Frontal cortex (tissue), 4 donors: ENCODE data around the gene CDH2. TPM values are rescaled to one million over a fixed set of nuclear protein-coding genes. Genes with fewer than 3 reads are reported as not detected.

Experiments
- DNase-seq, 2 donors: peaks; one replicate each; pipeline ENCODE4 v3.0.0; 2012; ENCODE audit warnings: low spot score in 2 of 2
- FAIRE-seq: peaks from 2 replicates; lab custom pipeline; 2012; peaks lifted over from hg19 to GRCh38; lab: Jason Lieb, UNC
- total RNA-seq: library from RNA; depleted of rRNA; stranded (reverse); fragments of >200 nt; gene quantifications from one replicate; pipeline ENCODE4 v1.2.3, GENCODE V29; 2014
- donor health status: control.
- donor health status: control.
- donor health status: control.

The CDH2 gene
- total RNA-seq, 1 donor from 2014 or later, result 215 TPM

DNA sequence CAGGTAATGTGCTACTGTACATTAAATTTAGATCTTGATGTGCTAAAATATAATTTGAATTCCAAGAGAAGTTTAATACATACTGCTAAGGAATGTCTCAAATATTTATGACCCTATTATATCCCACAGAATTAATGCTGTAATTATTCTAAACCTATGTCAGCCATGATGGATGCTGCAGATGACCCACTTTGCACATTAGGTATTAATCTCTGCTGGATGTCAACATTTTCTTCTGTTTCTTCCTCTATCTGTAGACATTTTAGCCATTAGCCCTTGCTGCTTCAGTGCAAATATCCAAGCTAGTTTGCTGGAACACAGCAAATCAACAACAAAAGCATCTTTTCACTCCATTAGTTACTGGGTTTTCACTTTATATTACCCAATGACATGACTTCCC, 164.6 kb downstream of the CDH2 start:
- DNase-seq (no peak), FAIRE-seq (no peak)

DNA sequence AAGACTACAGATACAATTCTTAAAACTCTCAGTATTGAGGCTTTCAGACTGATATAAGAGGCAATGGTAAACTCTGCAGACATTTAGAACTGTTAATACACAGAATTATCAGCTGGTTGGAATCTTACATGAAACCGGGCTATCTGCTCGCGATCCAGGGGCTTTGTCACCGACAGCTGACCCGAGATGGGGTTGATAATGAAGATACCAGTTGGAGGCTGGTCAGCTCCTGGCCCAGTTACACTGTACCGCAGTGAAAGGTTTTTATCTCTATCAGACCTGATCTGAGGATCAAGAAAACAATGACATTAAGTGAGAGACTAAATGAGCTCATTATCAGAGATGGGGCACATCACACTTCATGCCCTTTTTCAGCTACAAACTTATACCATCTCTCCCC, 167.3 kb downstream of the CDH2 start:
- FAIRE-seq, result no peak
- DNase-seq, result no peak

- FAIRE-seq, result no peak
- DNase-seq, result no peak
These were observed 169.1 kb downstream of the CDH2 start for GRCh38 chr18:28007841-28008240.

DNA sequence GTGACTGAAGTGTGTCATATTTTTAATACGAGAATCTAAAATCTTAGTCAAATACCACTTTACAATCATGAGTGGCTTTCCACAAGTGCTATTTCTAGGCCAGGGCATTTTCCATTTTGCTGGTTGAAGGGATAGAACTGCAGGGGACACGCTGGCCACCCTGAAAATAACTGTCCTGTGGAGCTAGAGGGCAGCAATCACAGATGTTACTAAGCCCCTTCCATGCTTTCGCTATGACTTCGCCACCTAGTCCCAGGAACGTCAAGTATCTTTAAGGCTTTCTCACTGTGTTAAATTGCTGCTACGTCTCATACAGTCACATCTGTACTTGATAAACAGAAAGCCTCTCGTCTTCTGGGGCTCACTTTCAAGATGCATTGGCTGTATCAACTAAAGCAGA, 171.8 kb downstream of the CDH2 start:
- DNase-seq, result no peak
- FAIRE-seq, result no peak

DNA sequence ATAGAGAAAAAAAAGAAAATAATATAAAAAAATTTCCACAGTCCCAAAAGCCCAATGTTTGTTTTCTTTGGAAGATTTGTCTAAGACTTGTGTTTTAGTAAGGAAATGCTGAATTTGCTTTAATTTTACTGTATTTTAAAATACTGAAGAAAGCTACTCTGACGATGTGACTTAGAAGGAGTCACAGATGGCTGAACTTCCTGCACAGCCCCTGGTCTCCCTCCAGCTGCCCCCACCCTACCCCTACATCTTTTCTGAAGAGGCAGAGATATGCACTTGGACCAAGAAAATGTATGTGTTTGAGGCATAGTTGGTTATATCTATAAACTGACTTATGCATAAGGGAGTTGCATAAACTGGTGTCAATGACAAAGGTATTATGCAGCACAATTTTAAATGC, 172.3 kb downstream of the CDH2 start:
- DNase-seq (no peak), FAIRE-seq (no peak)

- no peak for FAIRE-seq
These were observed 173.5 kb downstream of the CDH2 start for GRCh38 chr18:28003451-28003850.

GRCh38 chr18:28002841-28003240, 174.1 kb downstream of the CDH2 start:
- FAIRE-seq, result no peak
- no peak for DNase-seq

More at GRCh38 chr18:28003451-28003850, 173.5 kb downstream of the CDH2 start:
- no peak for DNase-seq

DNA sequence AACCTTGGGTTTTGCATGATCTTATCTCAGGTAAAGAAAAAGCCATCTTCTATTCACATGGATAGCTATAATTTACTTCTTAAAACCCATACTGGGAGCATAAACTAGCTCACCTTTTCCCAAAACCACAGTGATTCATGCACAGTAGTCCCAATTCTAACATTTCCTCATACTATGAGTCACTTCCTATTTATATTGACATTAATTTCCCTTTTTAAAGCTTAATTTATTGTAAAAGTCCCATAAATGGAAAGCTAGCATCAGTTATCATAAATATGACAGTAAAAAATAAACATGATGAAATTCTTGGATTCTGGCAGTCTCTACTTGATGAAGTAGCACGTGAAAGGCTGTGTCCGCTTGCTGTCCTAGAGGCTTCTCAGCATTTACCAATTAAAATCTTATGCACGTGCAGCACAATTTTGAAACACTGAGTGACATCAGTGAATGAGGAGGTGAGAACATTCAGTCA, 180.1 kb downstream of the CDH2 start:
- FAIRE-seq, result no peak
- no peak for DNase-seq

DNA sequence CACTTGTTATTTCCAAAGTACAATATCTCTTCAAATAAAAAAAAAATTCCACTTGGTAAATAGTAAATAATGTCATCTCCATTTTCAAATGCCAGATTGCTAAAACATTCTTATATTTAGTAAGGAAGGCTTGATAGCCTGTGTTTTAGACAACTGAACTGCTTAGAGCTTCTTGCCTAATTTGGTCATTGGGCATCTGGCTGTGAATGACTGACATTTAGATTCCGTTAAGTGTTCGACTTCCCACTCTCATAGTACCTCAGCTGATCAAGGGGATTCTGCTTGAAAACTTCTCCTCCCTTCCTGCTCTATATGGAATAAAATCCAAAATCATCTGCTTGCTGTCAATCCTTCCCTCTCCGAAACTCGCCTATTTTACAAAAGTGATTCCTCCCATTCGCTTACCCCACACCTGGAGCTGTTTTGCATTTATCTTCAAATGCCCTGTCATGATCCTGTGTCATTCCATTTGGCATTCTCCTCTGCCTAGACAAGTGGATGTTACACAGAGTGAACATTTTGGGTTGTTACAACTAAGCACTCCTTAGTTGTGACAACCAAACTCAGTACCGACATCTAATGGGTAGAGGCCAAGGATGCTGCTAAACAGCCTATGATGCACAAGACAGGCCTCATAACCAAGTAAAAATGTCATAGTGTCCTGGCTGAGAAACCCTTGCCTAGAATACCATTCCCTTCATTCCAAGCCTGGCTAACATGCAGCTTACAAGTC, 181.0 kb downstream of the CDH2 start:
- no peak for DNase-seq
- no peak for FAIRE-seq

DNA sequence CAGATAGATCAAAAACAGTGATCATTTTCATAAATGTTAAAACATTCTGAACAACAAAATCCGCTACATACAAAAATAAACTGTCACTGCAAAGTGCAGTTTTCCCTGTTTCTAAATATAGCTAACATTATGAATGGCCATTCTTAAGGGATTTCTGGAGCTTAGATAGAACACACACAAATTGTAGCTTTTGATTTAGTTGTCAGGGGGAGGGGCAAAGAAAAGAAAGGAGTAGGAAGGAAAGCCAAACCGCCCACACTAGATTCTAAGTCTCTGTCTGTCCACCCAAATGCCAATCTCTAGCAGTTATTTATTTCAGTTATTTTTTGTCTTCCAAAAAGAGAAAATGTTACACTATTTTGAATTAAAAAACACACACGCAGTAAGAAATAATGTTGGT, 182.4 kb downstream of the CDH2 start:
- FAIRE-seq (no peak), DNase-seq (no peak)

DNA sequence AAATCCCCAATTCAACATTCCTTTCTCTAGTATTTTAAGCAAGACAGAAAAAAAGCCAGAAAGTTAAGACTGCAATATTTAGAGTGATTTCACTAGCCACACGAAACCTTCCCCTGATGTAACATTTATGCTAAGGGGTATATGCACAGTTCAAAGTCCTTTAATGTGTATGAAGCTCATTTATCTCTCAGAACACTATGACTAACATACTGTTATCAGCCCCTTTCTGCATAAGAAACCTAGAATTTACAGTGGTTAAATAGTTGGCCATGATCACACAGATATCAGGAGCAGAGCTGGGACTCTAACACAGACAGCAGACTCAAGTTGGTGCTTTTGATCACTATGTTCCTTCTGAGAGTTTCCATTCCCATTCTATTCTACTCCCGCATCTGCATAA, 185.5 kb downstream of the CDH2 start:
- FAIRE-seq (no peak), DNase-seq (no peak)

- no peak for DNase-seq
These were observed 191.1 kb downstream of the CDH2 start for GRCh38 chr18:27985832-27986231.

DNA sequence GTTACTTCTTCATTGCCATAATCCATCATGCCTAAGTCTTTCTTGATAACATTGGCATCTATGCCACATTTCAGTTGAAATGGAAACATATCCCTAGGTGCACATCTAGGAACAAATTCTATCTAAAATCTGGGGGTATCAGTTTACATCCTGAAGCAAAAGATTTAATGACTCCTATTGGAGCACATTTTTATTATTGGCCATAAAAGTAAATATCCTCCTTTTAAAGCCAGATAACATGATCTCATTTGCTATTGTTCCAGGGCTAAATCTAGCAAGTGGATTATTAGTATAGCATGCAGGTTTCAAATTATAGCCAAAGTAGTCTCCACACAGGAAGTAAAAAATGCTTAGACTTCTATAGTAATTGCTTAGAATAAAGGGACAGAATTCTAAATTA, 193.2 kb downstream of the CDH2 start:
- FAIRE-seq (no peak), DNase-seq (no peak)

More at GRCh38 chr18:27985832-27986231, 191.1 kb downstream of the CDH2 start:
- FAIRE-seq, result no peak

DNA sequence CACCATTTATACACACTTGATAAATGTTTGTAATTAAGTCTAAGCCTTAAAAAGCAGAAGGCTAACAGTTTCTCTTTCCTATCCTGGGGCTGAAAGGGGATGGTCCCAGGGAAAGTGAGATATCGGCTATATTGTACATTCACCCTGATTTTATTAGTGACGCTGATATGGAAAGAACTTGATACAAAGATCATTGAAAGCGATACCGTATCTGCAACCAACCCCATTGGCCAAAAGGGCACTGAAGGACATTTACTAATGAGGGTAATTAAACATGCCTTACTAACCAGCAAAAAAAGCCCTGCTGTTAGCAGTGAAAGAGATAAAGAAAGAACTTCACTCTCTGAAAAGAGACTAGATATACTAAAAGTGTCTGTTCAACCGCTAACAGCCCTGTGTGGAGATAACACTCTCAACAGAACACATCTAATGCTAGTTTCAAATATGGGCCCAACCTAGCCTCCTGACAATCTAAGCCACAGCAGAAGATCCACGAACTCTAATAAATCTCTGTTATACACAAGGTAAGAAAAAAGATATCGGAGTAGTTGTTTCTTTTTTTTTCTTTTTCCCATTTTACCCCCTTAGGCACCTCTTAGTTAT, 200.0 kb downstream of the CDH2 start:
- no peak for FAIRE-seq

DNA sequence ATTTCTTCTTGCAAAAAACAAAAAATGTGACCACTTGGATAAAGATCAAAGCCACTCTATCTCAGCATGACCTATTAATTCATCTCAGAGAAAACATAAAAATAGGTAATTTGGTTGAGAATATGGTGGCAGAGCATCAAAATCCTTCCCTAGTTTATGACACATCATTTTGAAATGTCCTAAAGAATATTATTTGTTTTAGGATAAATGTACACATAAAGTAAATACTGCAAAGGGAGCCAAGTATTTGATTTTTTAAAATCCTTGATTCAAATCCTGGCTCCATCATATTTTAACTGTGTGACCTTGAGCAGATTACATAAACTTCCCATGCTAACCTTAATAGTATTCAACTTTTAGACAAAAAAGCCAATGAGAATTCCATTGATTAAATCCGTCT, 206.6 kb downstream of the CDH2 start:
- DNase-seq (no peak), FAIRE-seq (no peak)

More for the DNA sequence above, 200.0 kb downstream of the CDH2 start:
- no peak for DNase-seq

- FAIRE-seq (no peak), DNase-seq (no peak)
These were observed 207.7 kb downstream of the CDH2 start for GRCh38 chr18:27969206-27969605.

DNA sequence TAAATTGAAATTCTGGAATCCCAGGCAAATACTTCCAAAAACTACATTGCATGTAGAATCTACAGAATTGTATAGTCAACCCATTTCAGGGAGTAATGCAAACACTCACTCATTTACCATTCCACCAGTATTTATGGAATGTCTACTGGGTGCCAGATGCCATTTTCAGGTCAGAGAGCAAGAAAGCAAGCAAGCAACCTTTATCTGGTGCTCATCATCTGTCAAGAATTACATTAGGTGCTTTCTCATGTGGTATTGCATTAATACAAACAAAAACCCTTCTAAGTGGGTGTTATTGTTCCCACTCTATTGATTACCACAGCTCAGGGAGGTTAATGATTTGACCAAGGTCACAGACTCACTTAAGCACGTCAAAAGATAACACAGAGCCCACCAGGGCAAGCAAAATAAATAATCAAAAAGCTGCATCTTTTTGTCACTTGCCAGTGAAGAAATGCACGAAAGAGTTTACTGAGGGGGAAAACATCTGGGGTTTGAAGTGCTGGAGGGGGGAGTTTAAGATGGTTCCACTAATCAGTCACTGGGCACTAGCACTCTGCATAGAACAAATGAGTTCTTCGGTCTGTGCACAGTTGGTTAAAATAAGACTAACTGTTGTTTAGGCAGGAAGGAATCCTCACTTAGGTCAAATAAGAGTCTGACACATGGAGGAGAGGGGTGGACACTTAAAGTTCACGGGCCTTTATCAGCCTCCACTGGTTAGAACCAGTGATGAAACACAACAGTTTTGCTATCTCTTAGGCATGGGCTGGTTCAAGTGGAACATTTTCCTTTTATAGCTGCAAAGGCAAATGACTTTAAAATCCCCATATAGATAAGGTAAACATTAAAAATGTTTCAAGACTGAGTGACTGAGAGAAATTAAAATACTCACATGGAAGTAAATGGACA, 208.8 kb downstream of the CDH2 start:
- DNase-seq (no peak), FAIRE-seq (no peak)

GRCh38 chr18:27966881-27967280, 210.0 kb downstream of the CDH2 start:
- FAIRE-seq (no peak), DNase-seq (no peak)

DNA sequence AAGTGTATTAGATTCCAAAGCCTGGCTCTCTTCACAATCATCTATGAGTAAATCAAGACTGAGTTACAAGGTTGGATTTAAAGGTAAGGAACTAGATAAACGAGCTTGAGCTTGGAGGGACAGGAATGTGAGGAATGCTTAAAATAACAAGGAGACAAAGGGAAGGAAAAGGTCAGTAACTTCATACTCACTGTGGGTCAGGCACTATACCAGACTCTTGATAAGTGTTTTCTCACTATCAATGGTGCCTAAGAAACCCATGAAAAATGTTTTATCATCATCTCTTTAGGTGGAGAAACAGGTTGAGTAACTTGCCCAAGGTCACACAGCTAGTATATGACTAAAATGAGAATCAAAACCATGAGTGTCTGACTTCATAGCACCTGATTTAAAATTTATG, 212.1 kb downstream of the CDH2 start:
- no peak for DNase-seq
- no peak for FAIRE-seq

DNA sequence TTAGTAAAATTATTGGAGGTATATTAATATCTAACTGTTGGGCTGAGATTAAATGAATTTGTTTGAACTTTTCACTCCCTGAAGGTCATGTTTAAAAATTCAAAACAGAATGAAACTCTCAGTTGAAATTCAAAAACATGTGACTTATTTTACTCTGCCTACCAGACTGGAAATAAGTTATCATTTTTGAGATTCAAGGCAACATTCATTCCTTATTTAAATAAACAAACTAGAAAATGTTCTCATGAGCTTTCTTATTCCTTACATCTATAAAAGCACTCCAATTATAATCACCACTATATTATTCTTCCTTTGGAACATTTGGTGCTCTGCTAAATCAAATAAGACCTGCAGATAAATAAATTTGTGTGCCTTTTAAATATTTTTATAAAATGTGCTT, 217.8 kb downstream of the CDH2 start:
- DNase-seq, result no peak
- FAIRE-seq, result no peak
